Vagina (tissue), 2 donors: Measurements from ENCODE around the gene PTPRK.

Source experiments
- CTCF ChIP-seq, 3 experiments: fragments of 450-650 bp in 2 of 3; fragments of 200-600 bp in 1 of 3; sonication (generic) in 1 of 3; IDR thresholded peaks; one replicate each; pipeline ENCODE4 v1.5.1; 2017 to 2019; ENCODE audit warnings: antibody characterized with exemption in 3 of 3, mild to moderate bottlenecking in 2 of 3, moderate library complexity in 2 of 3
- POLR2A ChIP-seq, 2 donors: fragments of 450-650 bp; IDR thresholded peaks; one replicate each; pipeline ENCODE4 v1.6.1; 2017; ENCODE audit warnings: antibody characterized with exemption in 2 of 2, mild to moderate bottlenecking in 2 of 2, moderate library complexity in 2 of 2

- TF ChIP-seq CTCF (IDR thresholded peaks at IDR 0.05): no peak
- TF ChIP-seq POLR2A (IDR thresholded peaks at IDR 0.05): no peak
Measured at GRCh38 chr6:127923135-127923534, 597.3 kb downstream of the PTPRK start.
